ENCODE data around the gene SLC66A3.
A peak's percentile ranks its signal among the peaks of the same experiment; 100 is the strongest.

SLC66A3 gene

DNA sequence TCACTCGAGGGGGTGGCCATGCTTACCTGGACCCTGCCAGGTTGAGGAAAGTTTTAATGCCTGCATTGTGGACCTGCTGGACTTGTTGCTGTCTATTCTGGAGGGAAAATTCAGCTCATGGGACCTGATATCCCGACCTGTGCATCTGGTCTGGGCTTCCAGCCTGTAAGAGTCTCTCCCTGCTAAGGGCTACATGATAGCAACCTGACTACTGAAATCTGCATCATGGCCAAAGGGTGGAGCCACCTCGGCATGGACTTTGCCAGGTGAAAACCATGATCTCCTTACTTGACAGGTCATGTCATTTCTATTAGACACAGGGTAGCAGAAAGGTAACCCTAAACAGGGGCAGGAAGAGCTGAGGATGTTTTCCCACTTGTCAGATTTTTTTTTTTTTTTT is 12.9 kb upstream of the SLC66A3 start:
- H3K27me3 ChIP-seq (ENCODE audit: control insufficient read depth, insufficient read depth, low read length), result peaks cover 40% of the 10 kb centered on the region
- no peak overlapping the region for H3K4me2 ChIP-seq (ENCODE audit: low read length)
- no peak overlapping the region for H3K4me3 ChIP-seq (ENCODE audit: low read length)
- H3K36me3 ChIP-seq (ENCODE audit: insufficient read depth, low read length), result no peaks in the 10 kb centered on the region
- H3K9ac ChIP-seq (ENCODE audit: low read depth, low read length), result no peak overlapping the region
- no peaks in the 10 kb centered on the region for H3K4me1 ChIP-seq (ENCODE audit: control insufficient read depth, insufficient read depth, low read length)
- H3K9me3 ChIP-seq (replicated peaks; ENCODE audit: low read length), result no peaks in the 10 kb centered on the region

DNA sequence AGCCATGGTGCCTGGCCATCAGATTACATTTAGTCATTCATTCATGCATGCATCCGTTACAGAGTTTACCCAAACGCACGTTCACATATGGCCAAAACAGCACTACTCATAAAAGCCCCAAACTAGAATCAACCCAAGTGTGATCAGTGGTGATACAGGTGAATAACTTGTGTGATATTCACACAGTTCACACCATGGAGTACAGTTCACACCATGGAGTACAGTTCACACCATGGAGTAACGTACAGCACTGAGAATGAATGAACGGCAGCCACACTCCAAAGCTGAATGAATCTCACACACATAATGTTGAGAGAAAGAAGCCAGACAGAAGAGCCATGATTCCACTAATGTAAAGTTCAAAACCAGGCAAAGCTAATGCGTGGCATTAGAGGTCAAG is 12.3 kb upstream of the SLC66A3 start:
- peaks cover 38% of the 10 kb centered on the region for H3K27me3 ChIP-seq (ENCODE audit: control insufficient read depth, insufficient read depth, low read length)
- no peaks in the 10 kb centered on the region for H3K36me3 ChIP-seq (ENCODE audit: insufficient read depth, low read length)
- no peaks in the 10 kb centered on the region for H3K9me3 ChIP-seq (replicated peaks; ENCODE audit: low read length)
- H3K9ac ChIP-seq (ENCODE audit: low read depth, low read length), result no peak overlapping the region
- no peaks in the 10 kb centered on the region for H3K4me1 ChIP-seq (ENCODE audit: control insufficient read depth, insufficient read depth, low read length)
- no peak overlapping the region for H3K4me3 ChIP-seq (ENCODE audit: low read length)
- H3K4me2 ChIP-seq (ENCODE audit: low read length), result no peak overlapping the region

DNA sequence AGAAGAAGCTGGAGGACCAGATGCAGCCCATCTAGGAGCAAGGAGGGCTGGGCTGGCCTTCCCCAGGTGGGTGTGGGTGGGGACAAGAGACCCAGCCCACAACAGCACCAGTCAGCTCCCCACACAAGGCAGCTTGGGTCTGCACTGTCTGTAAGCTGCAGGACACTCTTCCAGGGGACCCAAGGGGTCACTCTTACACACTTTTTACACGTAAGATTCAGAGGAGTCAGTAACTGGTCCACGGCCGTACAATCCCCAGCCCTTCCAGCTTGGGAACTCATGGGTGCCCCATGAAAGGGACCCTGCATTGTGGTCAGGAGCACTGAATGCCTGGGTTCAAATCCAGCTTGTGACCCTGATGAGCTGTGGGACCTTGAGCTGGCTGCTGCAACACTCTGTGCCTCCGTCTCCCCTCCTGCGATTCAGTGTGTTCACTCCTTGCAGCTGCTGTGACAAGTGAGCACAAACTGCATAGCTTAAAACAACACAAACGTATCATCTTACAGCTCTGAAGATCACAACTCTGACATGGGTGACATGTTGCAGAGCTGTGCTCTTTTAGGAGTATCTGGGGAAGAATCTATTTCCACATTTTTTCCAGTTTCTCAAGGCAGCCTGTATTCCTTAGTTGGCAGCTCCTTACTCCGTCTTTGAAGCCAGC is 11.1 kb upstream of the SLC66A3 start:
- H3K4me1 ChIP-seq (ENCODE audit: control insufficient read depth, insufficient read depth, low read length), result no peaks in the 10 kb centered on the region
- H3K36me3 ChIP-seq (ENCODE audit: insufficient read depth, low read length), result no peaks in the 10 kb centered on the region
- no peak overlapping the region for H3K9ac ChIP-seq (ENCODE audit: low read depth, low read length)
- H3K4me2 ChIP-seq (ENCODE audit: low read length), result no peak overlapping the region
- H3K27me3 ChIP-seq (ENCODE audit: control insufficient read depth, insufficient read depth, low read length), result peaks cover 38% of the 10 kb centered on the region
- no peaks in the 10 kb centered on the region for H3K9me3 ChIP-seq (replicated peaks; ENCODE audit: low read length)
- H3K4me3 ChIP-seq (ENCODE audit: low read length), result no peak overlapping the region

DNA sequence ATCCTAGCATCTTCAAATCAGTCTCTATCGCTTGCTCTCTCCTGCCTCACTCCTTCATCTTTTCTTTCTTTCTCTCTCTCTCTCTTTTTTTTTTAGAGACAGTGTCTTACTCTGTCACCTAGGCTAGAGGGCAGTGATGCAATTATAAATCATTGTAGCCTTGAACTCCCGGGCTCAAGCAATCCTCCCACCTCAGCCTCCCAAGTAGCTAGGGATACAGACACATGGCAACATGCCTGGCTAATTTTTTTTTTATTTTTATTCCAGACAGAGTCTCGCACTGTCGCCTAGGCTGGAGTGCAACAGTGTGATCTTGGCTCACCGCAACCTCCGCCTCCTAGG is 10.6 kb upstream of the SLC66A3 start:
- H3K4me2 ChIP-seq (ENCODE audit: low read length), result no peak overlapping the region
- no peak overlapping the region for H3K4me3 ChIP-seq (ENCODE audit: low read length)
- H3K27me3 ChIP-seq (ENCODE audit: control insufficient read depth, insufficient read depth, low read length), result peaks cover 38% of the 10 kb centered on the region
- H3K36me3 ChIP-seq (ENCODE audit: insufficient read depth, low read length), result no peaks in the 10 kb centered on the region
- no peaks in the 10 kb centered on the region for H3K4me1 ChIP-seq (ENCODE audit: control insufficient read depth, insufficient read depth, low read length)
- H3K9ac ChIP-seq (ENCODE audit: low read depth, low read length), result no peak overlapping the region
- H3K9me3 ChIP-seq (replicated peaks; ENCODE audit: low read length), result no peaks in the 10 kb centered on the region

DNA sequence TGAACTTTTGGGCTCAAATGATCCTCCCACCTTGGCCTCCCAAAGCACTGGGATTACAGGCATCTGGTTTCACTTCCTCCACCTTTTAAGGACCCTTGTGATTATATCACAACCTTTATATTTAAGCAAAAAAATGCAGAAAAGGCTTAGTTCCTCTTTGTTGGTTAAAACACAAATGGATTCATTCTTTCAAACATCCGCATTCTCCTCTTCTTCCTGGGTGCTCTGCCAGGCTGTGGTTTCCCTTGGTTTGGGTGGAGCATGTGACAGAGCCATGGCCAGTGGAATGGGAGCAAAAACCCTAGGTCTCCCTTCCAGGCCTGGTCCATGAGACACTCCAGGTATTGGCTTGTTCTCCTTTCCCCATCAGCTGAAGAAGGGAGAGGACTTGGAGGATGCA is 9.9 kb upstream of the SLC66A3 start:
- no peaks in the 10 kb centered on the region for H3K4me1 ChIP-seq (ENCODE audit: control insufficient read depth, insufficient read depth, low read length)
- H3K4me3 ChIP-seq (ENCODE audit: low read length), result no peak overlapping the region
- no peaks in the 10 kb centered on the region for H3K9me3 ChIP-seq (replicated peaks; ENCODE audit: low read length)
- H3K4me2 ChIP-seq (ENCODE audit: low read length), result no peak overlapping the region
- H3K27me3 ChIP-seq (ENCODE audit: control insufficient read depth, insufficient read depth, low read length), result peaks cover 38% of the 10 kb centered on the region
- H3K9ac ChIP-seq (ENCODE audit: low read depth, low read length), result no peak overlapping the region
- no peaks in the 10 kb centered on the region for H3K36me3 ChIP-seq (ENCODE audit: insufficient read depth, low read length)

DNA sequence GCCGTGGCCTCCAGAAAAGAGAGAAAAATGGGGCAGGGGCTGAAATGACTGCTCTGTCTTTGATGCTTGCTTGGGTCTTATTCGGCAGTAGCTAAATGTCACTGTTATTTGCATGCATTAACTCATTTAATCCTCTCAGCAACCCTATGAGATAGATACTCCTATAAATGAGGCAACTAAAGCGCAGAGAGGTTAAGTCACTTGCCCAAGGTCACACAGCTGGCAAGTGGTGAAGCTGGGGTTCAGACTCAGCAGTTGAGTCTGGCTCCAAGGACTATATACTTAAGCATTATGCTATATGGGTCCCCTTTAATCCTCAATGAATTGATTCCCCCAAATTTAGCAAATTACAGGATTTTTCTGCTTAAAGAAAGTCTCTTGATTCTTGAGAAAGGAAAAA is 9.2 kb upstream of the SLC66A3 start:
- H3K27me3 ChIP-seq (ENCODE audit: control insufficient read depth, insufficient read depth, low read length), result peaks cover 41% of the 10 kb centered on the region
- H3K4me2 ChIP-seq (ENCODE audit: low read length), result no peak overlapping the region
- H3K9me3 ChIP-seq (replicated peaks; ENCODE audit: low read length), result no peaks in the 10 kb centered on the region
- H3K4me3 ChIP-seq (ENCODE audit: low read length), result no peak overlapping the region
- H3K36me3 ChIP-seq (ENCODE audit: insufficient read depth, low read length), result no peaks in the 10 kb centered on the region
- no peaks in the 10 kb centered on the region for H3K4me1 ChIP-seq (ENCODE audit: control insufficient read depth, insufficient read depth, low read length)
- no peak overlapping the region for H3K9ac ChIP-seq (ENCODE audit: low read depth, low read length)

DNA sequence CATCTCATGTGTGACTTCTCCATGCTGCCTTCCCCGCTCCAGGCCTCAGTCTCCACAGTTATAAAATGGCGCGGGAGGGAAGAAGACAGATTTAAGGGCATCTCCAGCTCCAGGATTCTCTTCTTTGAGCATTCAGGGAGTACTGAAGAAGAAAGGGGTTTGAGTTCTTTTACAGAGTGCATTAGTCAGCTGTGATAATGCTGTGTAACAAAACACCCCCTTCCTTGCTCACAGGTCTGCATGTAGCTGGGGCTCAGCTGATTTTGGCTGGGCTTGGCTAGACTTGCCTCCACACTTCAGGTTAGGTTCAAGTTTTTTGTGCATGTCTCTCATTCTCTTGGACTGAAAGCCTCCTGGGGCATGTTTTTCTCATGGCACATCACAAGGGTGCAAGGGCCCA is 8.0 kb upstream of the SLC66A3 start:
- H3K4me2 ChIP-seq (ENCODE audit: low read length), result no peak overlapping the region
- no peak overlapping the region for H3K9ac ChIP-seq (ENCODE audit: low read depth, low read length)
- no peak overlapping the region for H3K4me3 ChIP-seq (ENCODE audit: low read length)
- no peaks in the 10 kb centered on the region for H3K4me1 ChIP-seq (ENCODE audit: control insufficient read depth, insufficient read depth, low read length)
- no peaks in the 10 kb centered on the region for H3K9me3 ChIP-seq (replicated peaks; ENCODE audit: low read length)
- peaks cover 42% of the 10 kb centered on the region for H3K27me3 ChIP-seq (ENCODE audit: control insufficient read depth, insufficient read depth, low read length)
- H3K36me3 ChIP-seq (ENCODE audit: insufficient read depth, low read length), result no peaks in the 10 kb centered on the region

DNA sequence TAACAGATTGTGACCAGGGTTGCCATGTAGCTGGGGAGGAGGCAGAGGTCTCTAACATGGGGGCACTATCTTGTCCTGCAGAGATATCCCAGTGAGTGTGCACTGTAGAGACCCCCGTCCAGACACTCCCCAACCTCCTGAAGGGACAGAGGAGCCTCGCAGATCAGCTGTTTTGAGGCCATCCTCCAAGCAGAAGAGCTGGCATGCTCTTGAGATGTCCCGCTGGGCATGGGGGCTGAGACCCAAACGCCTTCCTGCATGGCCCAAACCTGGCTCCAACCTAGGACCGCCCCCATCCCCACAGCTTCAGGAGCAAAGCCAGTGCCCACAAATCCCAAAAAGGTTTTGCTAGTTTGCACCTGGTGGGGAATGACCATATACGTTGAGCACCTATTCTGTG is 2.7 kb upstream of the SLC66A3 start:
- Histone ChIP-seq H3K4me3 (ENCODE audit: low read length) (no peak overlapping the region), H3K9ac (ENCODE audit: low read depth, low read length) (no peak overlapping the region), H3K36me3 (ENCODE audit: insufficient read depth, low read length) (no peaks in the 10 kb centered on the region), H3K4me1 (ENCODE audit: control insufficient read depth, insufficient read depth, low read length) (peaks cover 12% of the 10 kb centered on the region), H3K27me3 (ENCODE audit: control insufficient read depth, insufficient read depth, low read length) (peaks cover 11% of the 10 kb centered on the region), H3K9me3 (replicated peaks; ENCODE audit: low read length) (no peaks in the 10 kb centered on the region), H3K4me2 (ENCODE audit: low read length) (no peak overlapping the region)

DNA sequence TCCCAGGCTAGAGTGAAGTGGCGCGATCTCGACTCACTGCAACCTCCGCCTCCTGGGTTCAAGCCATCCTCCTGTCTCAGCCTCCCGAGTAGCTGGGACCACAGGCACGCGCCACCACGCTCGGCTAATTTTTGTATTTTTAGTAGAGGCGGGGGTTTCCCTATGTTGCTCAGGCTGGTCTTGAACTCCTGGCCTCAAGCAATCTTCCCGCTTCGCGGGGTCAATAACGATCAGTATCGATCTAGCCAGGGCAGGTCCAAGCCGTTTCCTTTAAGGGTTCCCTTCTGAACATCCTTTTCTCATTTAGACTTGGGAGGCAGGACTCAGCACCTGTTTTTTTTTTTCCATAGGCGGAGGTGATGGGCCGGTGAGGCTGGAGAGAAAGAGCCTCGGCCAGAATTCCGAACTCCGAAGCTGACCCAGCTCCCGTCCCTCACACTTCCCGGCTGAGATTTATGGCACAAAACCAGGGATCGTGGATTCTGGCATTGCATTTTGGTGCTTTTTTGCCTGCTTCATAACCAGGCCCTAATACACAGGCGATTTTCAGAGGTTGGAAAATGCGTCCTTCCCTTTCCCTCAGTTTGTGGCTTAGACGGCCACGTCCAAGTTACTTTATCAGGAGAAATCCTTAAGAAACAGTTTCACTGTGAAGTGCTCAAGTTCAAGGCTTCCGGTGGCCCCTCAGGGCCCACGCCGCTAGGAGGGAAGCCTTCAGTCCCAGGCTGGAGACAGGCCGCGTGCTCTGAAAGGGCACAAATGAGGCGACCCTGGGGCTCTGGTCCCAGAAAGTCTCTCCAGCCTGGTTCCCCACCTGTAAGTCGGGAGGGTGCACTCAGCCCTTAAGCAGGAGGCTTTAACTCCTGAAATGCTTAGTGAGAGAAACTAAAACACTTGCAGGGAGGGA is 998 bp upstream of the SLC66A3 start:
- Histone ChIP-seq H3K9me3 (replicated peaks; ENCODE audit: low read length) (no peaks in the 10 kb centered on the region), H3K4me2 (ENCODE audit: low read length) (peak overlapping the region; percentile 100), H3K27me3 (ENCODE audit: control insufficient read depth, insufficient read depth, low read length) (peaks cover 11% of the 10 kb centered on the region), H3K4me1 (ENCODE audit: control insufficient read depth, insufficient read depth, low read length) (peaks cover 12% of the 10 kb centered on the region), H3K9ac (ENCODE audit: low read depth, low read length) (peak overlapping the region; percentile 92), H3K36me3 (ENCODE audit: insufficient read depth, low read length) (no peaks in the 10 kb centered on the region), H3K4me3 (ENCODE audit: low read length) (peak overlapping the region; percentile 80)

DNA sequence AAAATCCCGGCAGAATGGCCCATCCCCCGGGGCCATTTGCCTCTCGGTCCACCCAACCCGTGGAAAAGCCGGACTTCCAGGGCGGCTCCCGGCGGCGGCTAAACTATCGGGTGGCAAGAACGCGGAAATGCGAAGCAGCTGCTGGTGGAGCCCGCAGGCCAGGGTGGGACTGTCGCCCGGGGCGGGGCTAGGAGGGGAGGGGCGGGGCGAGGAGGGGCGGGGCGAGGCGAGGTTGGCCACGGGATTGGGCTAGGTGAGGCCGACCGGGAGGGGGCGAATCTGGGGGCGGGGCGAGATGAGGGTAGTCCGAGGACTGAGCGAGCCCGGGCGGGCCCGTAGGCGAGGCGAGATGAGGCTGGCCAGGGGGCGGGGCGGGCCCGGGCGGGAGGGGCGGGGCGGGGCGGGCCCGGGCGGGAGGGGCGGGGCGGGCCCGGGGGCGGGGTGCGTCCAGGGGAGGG is 315 bp upstream of the SLC66A3 start:
- no peaks in the 10 kb centered on the region for H3K36me3 ChIP-seq (ENCODE audit: insufficient read depth, low read length)
- peak overlapping the region; percentile 92 for H3K4me3 ChIP-seq (ENCODE audit: low read length)
- peaks cover 12% of the 10 kb centered on the region for H3K4me1 ChIP-seq (ENCODE audit: control insufficient read depth, insufficient read depth, low read length)
- H3K9ac ChIP-seq (ENCODE audit: low read depth, low read length), result peak overlapping the region; percentile 92
- no peaks in the 10 kb centered on the region for H3K9me3 ChIP-seq (replicated peaks; ENCODE audit: low read length)
- peak overlapping the region; percentile 100 for H3K4me2 ChIP-seq (ENCODE audit: low read length)
- H3K27me3 ChIP-seq (ENCODE audit: control insufficient read depth, insufficient read depth, low read length), result peaks cover 11% of the 10 kb centered on the region

DNA sequence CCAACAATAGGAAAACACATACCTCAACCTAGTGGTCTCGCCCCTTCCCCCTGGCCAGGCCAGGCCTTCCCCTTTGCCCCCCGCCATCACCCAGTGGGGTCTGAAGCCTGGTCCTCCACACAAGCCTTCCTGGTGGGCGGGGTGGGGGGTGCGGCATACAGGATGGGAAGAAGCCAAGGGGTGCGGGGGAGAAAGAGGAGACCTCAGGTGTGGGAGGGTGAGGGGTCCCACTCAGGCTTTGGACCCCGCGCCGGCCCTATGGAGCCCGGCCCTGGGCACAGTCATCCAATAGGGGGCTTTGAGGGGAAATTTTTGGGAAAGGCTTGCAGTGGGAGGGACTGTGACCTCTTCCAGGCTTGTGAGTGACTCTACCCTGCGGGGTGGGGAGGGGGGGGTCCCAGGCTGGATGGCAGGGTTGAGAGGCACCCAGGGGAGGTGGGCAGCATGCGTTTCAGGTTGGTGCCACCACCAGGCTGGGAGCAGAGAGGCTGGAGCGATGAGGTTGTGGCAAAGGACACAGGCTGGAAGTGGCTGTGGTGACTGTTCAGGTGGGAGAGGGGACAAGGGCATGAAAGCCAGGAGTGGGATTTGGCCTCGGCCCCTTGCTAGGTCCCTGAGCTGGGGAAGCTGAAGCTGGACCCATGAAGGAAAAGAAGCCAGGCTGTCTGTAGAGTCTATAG is 1.3 kb downstream of the SLC66A3 start:
- H3K9me3 ChIP-seq (replicated peaks; ENCODE audit: low read length), result no peaks in the 10 kb centered on the region
- no peaks in the 10 kb centered on the region for H3K36me3 ChIP-seq (ENCODE audit: insufficient read depth, low read length)
- H3K4me2 ChIP-seq (ENCODE audit: low read length), result peak overlapping the region; percentile 83
- peaks cover 12% of the 10 kb centered on the region for H3K4me1 ChIP-seq (ENCODE audit: control insufficient read depth, insufficient read depth, low read length)
- peaks cover 5% of the 10 kb centered on the region for H3K27me3 ChIP-seq (ENCODE audit: control insufficient read depth, insufficient read depth, low read length)
- peak overlapping the region; percentile 92 for H3K4me3 ChIP-seq (ENCODE audit: low read length)
- H3K9ac ChIP-seq (ENCODE audit: low read depth, low read length), result no peak overlapping the region
